Fibroblast of lung (primary cell): Measurements from ENCODE around the gene IGSF21. TPM values are rescaled to one million over a fixed set of nuclear protein-coding genes. Genes with fewer than 3 reads are reported as not detected.

ENCODE experiments used
- DNase-seq, 2 donors: peaks; one replicate each; pipeline versions ENCODE4 v3.0.0 to v3.0.0-alpha.2; 2010; ENCODE audit warnings: low read depth in 2 of 2
- H2AFZ ChIP-seq: 2 replicates; pipeline ENCODE4 v1.5.1; 2012; ENCODE audit warnings: low read length, control low read depth, inconsistent platforms
- H3K27ac ChIP-seq: 2 replicates; pipeline ENCODE4 v1.5.1; 2011; ENCODE audit warnings: low read length, control low read depth; ENCODE audit not compliant: insufficient read depth
- H3K27me3 ChIP-seq: 2 replicates; pipeline ENCODE4 v1.5.1; 2011; ENCODE audit warnings: mild to moderate bottlenecking, low read length; ENCODE audit not compliant: control insufficient read depth, insufficient read depth
- H3K36me3 ChIP-seq: 2 replicates; pipeline ENCODE4 v1.5.1; 2011; ENCODE audit warnings: low read length; ENCODE audit not compliant: control insufficient read depth, insufficient read depth
- H3K4me1 ChIP-seq: 2 replicates; pipeline ENCODE4 v1.5.1; 2011; ENCODE audit warnings: low read length; ENCODE audit not compliant: control insufficient read depth, insufficient read depth; ENCODE audit errors: extremely low read depth
- H3K4me2 ChIP-seq: 2 replicates; pipeline ENCODE4 v1.5.1; 2011; ENCODE audit warnings: low read length, control low read depth; ENCODE audit not compliant: insufficient read depth; ENCODE audit errors: extremely low read depth
- H3K4me3 ChIP-seq, 4 experiments: fragments of 200-600 bp in 1 of 4; sonication (generic) in 1 of 4; replicated peaks in 1 of 4; 2 replicates each; pipeline ENCODE4 v1.5.1; 2011 to 2016; ENCODE audit warnings: low read length in 4 of 4, low read depth in 3 of 4, mild to moderate bottlenecking in 3 of 4, control low read depth in 2 of 4, inconsistent platforms in 1 of 4, mixed read lengths in 1 of 4; ENCODE audit not compliant: insufficient read depth in 1 of 4; ENCODE audit errors: control extremely low read depth in 1 of 4
- H3K79me2 ChIP-seq: 2 replicates; pipeline ENCODE4 v1.5.1; 2012; ENCODE audit warnings: mild to moderate bottlenecking, low read length, inconsistent platforms; ENCODE audit not compliant: control insufficient read depth, insufficient read depth
- H3K9ac ChIP-seq: 2 replicates; pipeline ENCODE4 v1.5.1; 2011; ENCODE audit warnings: mild to moderate bottlenecking, low read length, control low read depth; ENCODE audit not compliant: insufficient read depth
- H3K9me3 ChIP-seq: 2 replicates; pipeline ENCODE4 v1.5.1; 2012; ENCODE audit warnings: low read depth, low read length; ENCODE audit not compliant: control insufficient read depth, insufficient read depth
- H4K20me1 ChIP-seq: 2 replicates; pipeline ENCODE4 v1.5.1; 2011; ENCODE audit warnings: low read length; ENCODE audit not compliant: control insufficient read depth, insufficient read depth; ENCODE audit errors: extremely low read depth
- CTCF ChIP-seq, 2 donors: IDR thresholded peaks in 1 of 2; conservative IDR thresholded peaks in 1 of 2; 1 replicate in 1 of 2; 2 replicates in 1 of 2; pipeline ENCODE4 v1.5.1; 2011 to 2012; ENCODE audit warnings: low read length in 2 of 2, control low read depth in 1 of 2, inconsistent platforms in 1 of 2, low read depth in 1 of 2, mild to moderate bottlenecking in 1 of 2
- EZH2 ChIP-seq: IDR thresholded peaks from 2 replicates; pipeline ENCODE4 v1.5.1; 2012; ENCODE audit warnings: low read length, control low read depth, mild to moderate bottlenecking; ENCODE audit errors: missing control alignments
- polyA plus RNA-seq, 2 donors: library from polyadenylated mRNA; depleted of rRNA in 1 of 2; stranded (reverse) in 1 of 2; unstranded in 1 of 2; fragments of >200 nt; gene quantifications; 2 replicates each; pipeline ENCODE4 v1.2.1, GENCODE V29; 2011 to 2012; ENCODE audit warnings: missing spikeins in 1 of 2
- total RNA-seq: library from RNA; depleted of rRNA; stranded (reverse); fragments of >200 nt; gene quantifications from 2 replicates; pipeline ENCODE4 v1.2.1, GENCODE V29; 2014

IGSF21 gene
- total and polyA plus RNA-seq, 2 donors (not counting 1 experiment from before 2014, with no cell fraction given): not detected

- H3K9me3 ChIP-seq: no peaks in the 10 kb centered on the region
- no peak for TF ChIP-seq EZH2
- TF ChIP-seq CTCF (conservative IDR thresholded peaks at IDR 0.05 in 1 of 2, IDR thresholded peaks at IDR 0.05 in 1 of 2; ENCODE audit: low read depth in 1 of 2, low read length in 2 of 2): no peak
- no peaks in the 10 kb centered on the region for H4K20me1 ChIP-seq
- no peak overlapping the region for H3K4me3 ChIP-seq
- no peaks in the 10 kb centered on the region for H3K79me2 ChIP-seq
- H3K27ac ChIP-seq: no peak overlapping the region
- no peak overlapping the region for H3K4me2 ChIP-seq
- no peaks in the 10 kb centered on the region for H3K4me1 ChIP-seq
- no peaks in the 10 kb centered on the region for H3K27me3 ChIP-seq
- H3K36me3 ChIP-seq: no peaks in the 10 kb centered on the region
- H2AFZ ChIP-seq: no peak overlapping the region
- no peak for DNase-seq
- H3K9ac ChIP-seq: no peak overlapping the region
Observed at GRCh38 chr1:18182398-18183160, 75.0 kb downstream of the IGSF21 start.

GRCh38 chr1:18183533-18183932, 75.9 kb downstream of the IGSF21 start:
- no peak for TF ChIP-seq EZH2
- no peak for TF ChIP-seq CTCF (conservative IDR thresholded peaks at IDR 0.05 in 1 of 2, IDR thresholded peaks at IDR 0.05 in 1 of 2; ENCODE audit: low read depth in 1 of 2, low read length in 2 of 2)
- no peaks in the 10 kb centered on the region for H3K4me1 ChIP-seq
- H3K9me3 ChIP-seq: no peaks in the 10 kb centered on the region
- H3K4me2 ChIP-seq: no peak overlapping the region
- H3K27ac ChIP-seq: no peak overlapping the region
- H3K9ac ChIP-seq: no peak overlapping the region
- no peaks in the 10 kb centered on the region for H3K27me3 ChIP-seq
- DNase-seq: no peak
- no peak overlapping the region for H2AFZ ChIP-seq
- H4K20me1 ChIP-seq: no peaks in the 10 kb centered on the region
- H3K79me2 ChIP-seq: no peaks in the 10 kb centered on the region
- H3K36me3 ChIP-seq: no peaks in the 10 kb centered on the region
- no peak overlapping the region for H3K4me3 ChIP-seq

- DNase-seq: no peak
- Histone ChIP-seq H3K36me3 (no peaks in the 10 kb centered on the region), H3K27ac (no peak overlapping the region), H3K27me3 (no peaks in the 10 kb centered on the region), H2AFZ (no peak overlapping the region), H4K20me1 (no peaks in the 10 kb centered on the region), H3K4me1 (no peaks in the 10 kb centered on the region), H3K79me2 (no peaks in the 10 kb centered on the region), H3K9me3 (no peaks in the 10 kb centered on the region), H3K4me2 (no peak overlapping the region), H3K9ac (no peak overlapping the region), H3K4me3 (no peak overlapping the region)
- TF ChIP-seq EZH2: no peak
- TF ChIP-seq CTCF (conservative IDR thresholded peaks at IDR 0.05 in 1 of 2, IDR thresholded peaks at IDR 0.05 in 1 of 2; ENCODE audit: low read depth in 1 of 2, low read length in 2 of 2): no peak
Observed at GRCh38 chr1:18187054-18187453, 79.5 kb downstream of the IGSF21 start.
